ENCODE results near the gene ZNF134.

DNA sequence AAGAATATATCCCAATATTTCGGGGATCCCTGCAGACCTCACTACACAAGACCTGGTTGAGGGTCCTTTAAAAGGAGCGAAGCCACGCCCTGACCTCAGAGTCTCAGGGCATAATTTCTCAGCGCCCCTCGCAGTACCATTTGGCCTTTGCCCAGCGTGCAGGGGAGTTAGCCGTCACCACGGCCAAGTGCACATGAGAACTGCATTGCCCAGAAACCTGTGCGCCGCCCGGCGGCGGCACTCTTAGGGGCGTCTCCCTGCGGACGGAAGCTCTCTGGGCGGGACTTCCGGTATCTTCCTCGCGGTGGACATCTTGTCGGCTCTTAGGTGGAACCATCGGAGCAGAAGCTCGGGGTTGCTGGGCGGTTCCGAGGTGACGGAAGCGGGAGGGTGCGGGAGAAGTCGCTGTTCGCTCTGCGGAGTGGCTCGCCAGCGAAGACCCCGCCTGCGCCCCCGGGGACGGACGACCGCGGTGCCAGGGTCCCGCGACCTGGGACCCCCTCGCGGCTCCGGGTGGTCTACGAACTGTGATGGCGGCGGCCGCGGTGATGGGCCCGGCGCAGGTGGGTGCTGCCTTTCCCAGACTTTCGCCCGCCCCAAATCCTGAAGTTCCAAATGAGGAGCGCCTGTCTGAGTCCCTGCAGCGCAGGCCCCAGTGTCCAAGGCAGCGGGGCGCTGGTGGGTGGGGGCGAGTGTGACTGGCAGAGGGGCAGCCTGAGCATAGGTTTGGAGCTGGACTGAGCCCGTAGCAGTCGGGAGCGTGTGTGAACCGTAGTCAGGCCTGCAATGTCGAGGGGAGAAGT lies at the start of gene ZNF134:
- TF ChIP-seq POLR2AphosphoS5 (IDR thresholded peaks at IDR 0.05) (peak; percentile 80 to 86 (median 85)), CTCF (IDR thresholded peaks at IDR 0.05 in 8 of 11, conservative IDR thresholded peaks at IDR 0.05 in 3 of 11) (peak in 8 of 11 experiments; percentile 4 to 53 (median 30)), POLR2A (IDR thresholded peaks at IDR 0.05) (no peak)
